GM18499 (cell line): ENCODE results near the gene PLXNA4.

Experiments used
- ATAC-seq: cut with Tn5 transposase; IDR thresholded peaks from one replicate; pipeline ENCODE4 v1.9.1; 2021; ENCODE audit warnings: moderate number of reproducible peaks; ENCODE audit not compliant: insufficient read depth, unreplicated experiment

The PLXNA4 gene

DNA sequence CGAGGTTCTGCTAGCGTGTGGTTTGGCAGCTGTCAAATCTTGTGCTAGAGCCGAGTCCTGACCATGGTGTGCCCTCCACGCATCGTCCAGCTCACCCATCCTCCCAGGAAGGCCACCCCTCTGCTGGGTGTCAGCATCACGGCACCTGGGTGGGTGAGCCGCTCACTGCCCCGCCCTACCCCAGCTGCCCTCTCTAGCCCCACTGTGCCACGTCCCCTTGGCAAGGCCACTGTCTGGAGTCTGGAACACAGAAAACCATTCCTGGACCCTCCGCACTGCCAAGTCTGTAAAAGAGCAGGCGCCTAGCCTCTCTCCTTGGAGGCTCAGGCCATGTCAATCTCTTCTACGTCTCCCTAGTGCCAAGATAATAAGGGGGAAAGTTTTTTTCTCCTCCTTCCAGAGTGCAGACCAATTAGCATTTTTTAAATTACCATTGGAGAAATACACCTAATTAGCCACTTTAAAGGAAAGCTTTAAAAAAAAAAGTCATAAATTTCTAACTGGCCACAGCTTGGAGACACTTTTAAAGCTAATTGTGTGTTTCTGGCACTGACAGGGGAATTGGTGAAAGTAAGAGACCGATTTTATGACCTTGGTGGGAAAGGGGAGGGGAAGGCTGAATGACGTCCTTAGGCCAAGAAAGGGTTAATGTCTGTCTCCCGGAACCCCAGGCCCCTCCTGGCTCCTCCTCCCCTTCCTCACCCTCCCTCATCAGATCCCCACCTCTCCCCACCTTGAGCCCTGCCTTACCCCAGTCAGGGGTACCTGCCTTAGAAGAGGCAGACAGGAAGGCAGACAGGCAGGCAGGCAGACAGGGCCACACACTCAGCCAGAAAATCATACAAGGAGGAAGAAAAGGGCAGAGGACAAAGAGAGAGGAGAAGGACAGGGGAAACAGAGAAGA, 151.2 kb downstream of the PLXNA4 start:
- no peak for ATAC-seq

DNA sequence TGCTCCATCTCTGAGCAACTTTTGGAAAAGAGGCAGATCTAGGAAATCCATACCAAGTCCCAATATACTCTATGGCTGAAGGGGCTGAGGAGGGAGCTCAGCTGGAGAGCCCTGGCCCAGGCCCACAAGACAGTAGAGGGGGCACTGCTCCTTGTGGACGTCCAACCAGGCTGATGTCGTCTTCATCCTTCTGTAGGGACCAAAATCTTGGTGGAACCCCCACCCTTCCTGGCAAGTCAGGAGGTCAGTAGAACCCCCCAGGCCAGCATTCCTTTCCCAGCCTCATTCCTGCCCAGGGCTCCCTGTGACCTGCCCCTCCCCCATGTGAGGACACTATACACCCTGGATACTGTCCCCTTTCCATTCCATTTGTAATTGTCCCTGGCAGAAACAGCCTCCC, 152.0 kb downstream of the PLXNA4 start:
- no peak for ATAC-seq

DNA sequence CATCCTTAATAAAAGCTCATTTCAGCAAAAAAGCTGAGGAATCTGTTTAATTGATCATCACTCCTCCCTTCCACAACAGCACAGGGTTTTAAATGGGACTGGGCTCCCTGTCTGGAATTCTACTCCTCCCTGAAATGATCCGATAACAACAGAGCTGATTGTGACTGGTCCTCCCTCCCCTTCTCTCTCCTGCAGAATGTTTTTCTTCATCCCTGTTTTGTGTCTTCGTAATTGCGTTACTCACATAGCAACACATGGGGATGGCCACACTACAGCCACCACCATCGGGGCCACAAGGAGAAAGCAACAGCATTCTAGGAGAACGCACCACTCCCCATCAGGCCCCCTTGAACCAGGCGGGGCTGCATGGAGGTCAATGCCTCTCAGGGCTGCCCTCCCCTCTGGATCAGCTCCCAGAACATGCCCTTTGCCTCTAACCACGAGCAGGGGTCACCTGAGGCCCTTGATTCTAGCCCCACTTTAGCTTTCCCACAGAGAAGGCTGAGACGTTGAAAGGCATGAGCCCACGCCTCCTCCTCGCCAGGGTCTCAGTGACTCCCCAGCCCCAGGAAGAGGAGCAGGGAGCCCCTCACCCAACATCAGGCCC, 152.6 kb downstream of the PLXNA4 start:
- no peak for ATAC-seq

DNA sequence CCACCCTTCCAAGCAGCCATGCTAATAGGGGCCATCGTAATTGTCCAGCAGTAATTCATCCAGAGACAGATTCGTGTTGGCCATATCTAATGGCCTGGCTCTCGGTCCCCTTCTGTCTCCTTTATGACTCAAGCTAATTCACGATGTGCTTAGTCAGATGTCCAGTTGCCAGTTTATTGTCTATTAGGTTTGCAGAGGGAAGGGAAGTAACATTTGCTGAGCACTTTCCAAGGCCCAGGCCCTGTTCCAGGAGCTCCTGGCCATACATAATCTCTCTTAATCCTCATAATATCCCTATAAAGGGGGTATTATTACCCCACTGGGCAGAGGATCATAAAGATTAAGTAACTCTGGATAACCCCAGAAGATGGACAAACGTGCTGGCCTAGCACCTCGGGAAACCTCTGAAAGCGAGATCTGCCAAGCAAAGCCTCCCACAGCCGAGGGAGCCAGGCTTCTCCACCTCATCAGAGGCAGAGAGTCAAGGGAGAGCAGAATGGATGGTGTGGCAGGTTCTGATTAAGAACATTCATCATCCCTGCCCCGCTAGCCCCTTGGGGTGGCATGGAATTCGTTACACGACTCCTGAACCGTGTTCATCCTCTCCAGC, 153.7 kb downstream of the PLXNA4 start:
- ATAC-seq, result no peak

DNA sequence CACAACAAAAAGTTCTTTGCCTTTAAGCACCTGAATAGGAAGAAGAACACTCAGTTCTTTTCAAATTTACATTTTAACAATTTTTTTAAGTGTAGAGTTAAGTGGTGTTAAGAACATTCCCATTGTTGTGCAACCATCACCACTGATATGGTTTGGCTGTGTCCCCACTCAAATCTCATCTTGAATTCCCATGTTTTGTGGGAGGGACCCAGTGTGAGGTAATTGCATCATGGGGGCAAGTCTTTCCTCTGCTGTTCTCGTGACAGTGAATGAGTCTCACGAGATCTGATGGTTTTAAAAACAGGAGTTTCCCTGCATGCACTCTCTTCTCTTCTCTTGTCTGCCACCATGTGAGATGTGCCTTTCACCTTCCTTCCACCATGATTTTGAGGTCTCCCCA, 155.7 kb downstream of the PLXNA4 start:
- ATAC-seq, result no peak

DNA sequence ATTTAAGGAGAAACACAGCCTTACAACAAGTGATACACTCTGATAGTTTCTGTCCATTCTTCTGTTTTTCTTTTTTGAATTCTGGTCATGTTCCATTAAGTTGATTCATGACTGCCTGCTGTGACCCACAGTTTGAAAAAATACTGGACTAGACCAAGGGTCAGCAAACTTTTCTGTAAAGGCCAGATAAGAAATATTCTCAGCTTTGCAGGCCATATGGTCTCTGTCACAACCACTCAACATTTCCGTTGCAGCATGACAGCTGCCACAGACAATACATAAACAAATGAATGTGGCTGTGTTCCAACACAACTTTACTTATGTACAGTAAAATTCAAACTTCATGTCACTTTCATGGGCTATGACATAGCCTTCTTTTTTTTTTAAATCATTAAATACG, 156.7 kb downstream of the PLXNA4 start:
- ATAC-seq, result no peak

DNA sequence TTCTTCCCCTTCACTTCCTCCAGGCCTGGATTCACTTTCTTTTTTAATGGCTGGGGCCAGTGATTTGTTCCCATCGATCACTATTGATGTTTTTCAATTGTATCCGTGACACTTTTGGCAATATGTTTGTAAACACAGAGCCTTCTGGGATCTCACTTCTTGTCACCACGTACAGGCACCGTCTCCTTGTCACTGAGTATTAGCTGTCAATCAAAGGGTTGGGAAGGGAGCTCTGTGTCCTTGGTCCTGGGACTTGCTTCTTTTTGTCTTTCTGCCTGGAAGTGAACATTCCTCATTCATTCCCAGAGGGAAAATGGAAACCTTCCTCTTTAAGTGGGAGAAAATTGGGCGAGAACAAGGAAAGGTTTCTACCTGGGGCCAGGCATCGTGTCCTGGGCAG, 157.4 kb downstream of the PLXNA4 start:
- no peak for ATAC-seq

DNA sequence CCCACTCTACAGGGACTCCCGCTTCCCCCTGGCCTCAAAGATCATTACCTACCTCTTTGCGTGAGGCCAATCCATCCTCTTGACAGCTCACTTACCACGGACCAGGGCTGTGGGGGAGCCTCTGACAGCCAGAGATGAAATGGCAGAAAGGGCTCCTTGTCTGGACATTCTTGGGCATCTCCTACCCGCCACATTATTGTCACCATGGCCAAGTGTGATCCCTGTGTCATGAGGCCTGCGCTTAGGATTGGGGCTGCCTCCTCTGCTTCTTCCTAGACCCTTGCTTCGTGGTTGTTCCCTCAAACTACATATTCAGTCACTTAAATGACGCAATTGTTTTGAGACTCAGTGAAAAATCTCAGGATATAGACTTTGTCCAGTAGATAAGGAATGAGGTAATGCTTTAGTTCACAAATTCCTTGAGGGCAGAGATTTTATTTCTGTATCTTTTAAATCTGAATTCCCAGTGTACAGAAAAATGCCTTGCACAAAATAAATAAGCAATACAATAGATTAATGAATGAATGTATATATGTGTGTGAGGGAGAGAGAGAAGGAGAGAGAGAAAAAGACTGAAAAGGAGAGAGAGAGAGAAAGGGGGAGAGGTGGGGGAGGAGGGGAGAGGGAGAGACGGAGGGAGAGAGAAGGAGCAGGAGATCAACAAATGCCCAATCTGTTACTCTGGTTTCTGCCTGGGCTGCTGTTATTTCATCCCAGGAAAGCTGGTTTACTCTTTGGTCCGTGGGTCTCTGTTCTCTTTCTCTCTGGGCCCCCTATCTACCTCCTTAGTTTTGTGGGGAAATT, 159.0 kb downstream of the PLXNA4 start:
- no peak for ATAC-seq

DNA sequence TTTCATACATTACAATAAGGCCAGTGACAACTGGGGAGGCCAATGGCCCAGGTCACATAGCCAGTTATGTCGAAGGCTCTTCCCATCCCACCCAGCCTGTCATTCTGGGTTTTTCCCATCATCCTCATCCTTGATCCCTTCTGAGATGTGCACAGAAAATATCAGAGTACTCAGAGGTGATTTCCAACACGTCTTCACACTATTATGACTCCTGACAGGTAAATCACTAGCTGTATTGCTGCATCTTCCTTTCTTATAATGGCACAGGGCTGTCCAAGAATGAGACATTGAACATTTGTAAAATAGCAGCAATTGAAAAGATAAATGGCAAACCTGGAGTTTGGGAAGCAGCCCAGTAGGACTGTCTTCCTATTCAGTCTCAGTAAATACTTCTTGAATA, 159.9 kb downstream of the PLXNA4 start:
- no peak for ATAC-seq

DNA sequence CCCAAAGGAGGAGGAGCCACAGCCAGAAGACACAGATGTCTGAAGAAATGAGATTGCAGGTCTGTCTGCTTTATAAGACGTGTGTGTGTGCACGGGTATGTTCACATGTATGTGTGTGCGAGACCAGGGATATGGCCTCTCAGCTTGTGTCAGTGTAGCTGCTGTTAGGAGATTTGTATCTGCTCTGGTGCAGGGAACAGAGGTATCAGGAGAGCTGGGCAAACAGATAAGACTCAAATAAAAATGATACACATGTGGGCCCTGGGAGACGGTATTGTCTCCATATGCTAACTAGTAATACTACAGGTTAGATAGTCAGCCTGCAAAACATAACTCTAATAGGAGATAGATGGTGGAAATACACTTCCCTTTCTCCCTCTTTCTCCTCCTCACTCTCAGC, 161.0 kb downstream of the PLXNA4 start:
- ATAC-seq, result no peak

DNA sequence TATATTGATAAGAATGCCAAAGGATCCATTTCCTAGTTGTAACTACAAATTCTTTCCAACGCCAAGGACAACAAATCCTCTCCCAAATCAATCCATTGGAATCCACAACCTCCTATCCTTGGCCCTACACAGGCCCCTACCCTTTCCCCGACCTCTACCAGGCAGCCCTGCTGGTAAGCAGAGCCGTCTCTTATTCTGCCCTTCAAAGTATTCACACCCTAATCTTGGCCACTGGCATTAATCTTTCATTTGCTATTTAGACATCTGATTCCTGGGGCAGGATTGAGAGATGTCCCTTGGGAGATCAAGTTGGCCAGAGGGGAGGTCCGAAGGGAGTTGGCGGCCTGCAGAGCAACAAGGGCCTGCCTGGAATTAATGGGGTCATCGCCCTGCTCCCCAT, 161.4 kb downstream of the PLXNA4 start:
- ATAC-seq, result no peak

DNA sequence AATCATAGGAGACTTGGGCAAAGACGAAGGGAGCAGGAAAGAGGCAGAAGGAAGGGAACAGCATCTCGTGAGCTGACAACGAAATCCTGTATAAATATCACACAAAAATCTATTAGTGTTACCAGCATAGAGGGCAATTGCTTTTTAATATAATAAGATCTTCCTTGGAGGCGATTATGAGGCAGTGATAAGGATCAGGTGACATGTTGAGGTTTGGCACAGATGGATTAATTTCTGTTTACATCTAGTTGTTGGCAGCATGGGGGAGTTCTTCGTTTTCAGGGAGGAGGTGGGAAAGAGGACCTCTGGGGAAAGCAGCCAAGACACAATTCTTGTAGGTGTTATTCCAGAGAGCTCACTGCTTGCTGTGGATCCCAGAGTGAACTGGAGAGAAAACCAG, 163.8 kb downstream of the PLXNA4 start:
- no peak for ATAC-seq

DNA sequence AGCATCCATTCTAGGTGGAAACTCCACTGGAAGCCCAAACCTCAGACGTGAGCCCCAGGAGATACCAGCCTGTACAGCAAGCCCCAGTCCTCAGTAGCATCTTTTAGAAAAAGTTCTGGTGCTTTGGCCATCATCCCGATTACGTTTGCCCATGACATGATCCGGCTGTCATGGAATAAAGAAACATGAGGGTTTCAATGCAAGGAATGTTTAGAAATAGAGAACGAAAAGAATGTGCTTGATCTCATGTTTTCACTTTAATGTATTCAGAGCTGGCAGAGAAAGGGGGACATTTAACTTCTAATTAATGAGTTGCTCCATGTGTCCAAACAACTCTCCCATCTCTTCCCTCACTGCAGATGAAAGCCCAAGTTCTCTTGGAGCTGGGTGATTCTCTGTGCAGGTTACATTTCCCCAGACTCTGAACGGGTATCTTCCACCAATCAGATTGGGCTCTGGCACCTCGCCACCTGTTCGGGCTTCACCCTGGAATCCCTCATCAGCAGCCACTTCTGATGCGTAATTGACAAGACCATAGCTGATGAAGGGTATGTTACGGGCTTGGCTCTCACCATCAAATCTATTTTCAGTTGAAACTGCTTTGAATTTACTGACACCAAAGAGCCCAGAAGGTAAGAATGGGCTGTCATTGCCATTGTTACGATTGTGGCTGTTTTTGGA, 165.3 kb downstream of the PLXNA4 start:
- no peak for ATAC-seq

DNA sequence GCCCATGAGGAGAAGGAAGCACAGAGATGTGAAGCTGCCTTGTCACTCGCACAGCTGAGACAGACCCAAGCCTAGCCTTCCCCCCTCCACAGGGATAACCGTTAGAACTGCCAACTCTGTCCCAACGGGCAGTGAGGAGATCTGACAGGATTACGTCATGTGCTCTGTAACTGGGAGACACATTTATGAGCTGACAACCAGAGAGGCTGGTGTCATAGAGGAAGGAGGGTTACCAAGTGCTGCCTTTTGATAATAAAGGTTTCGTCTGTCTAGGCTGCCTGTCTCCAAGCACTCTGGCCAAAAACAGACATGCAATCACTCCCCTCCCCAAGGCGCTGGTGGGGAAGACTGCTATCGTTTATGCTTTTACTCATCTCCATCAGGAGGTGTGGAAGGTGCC, 165.9 kb downstream of the PLXNA4 start:
- ATAC-seq, result no peak

DNA sequence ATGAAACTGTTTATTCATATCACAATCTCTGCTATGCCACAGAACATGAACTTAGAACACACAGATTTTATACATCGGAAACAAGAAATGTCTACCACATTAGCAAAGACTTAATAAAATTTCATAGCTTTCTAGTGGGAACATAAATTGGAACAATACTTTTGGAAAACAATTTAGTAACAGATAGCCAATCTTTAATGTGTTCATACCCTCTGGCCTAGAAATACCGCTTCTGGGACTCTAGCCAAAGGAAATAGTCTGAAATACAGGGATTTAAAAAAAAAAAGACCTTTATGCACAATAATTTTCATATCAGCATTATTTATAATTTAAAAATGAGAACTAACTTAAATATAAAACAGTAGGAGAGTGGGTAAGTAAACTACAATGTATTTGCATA, 168.5 kb downstream of the PLXNA4 start:
- no peak for ATAC-seq

DNA sequence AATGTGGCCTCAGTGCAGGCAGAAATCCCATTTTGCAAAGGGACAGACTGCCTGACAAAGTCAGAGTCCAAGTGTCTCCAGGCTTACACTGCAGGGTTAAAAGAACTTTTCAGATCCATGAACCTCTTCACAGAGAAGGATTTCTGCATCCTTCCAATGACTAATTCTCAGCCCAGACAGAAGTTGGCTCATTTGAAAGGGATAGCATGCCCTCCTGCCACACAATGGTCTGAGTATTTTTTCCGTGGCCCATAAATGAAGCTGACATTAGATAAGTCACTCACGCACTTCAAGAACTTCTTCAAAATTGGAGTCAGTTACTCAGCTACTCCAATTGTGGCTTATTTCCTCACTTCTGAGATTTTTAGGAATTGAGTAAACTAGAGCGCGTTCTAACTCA, 170.2 kb downstream of the PLXNA4 start:
- no peak for ATAC-seq

DNA sequence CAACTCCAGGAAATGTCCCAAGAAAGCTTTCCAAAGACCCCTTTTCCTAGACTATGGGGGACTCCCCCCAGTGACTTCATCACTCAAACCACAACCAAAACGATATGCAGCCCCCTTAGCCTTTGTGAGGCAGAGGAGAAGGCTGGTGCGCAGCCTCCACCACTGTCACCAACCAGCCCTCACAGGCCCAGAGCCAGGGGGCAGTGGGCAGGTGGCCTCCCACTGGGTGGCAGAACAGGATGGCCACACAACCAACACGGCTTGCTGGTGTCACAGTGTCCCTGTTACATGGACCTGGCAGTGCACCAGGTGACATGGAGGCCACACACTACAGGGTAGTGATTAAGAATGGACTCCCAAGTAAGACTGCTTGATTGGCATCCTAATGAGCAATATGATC, 172.0 kb downstream of the PLXNA4 start:
- ATAC-seq, result no peak

DNA sequence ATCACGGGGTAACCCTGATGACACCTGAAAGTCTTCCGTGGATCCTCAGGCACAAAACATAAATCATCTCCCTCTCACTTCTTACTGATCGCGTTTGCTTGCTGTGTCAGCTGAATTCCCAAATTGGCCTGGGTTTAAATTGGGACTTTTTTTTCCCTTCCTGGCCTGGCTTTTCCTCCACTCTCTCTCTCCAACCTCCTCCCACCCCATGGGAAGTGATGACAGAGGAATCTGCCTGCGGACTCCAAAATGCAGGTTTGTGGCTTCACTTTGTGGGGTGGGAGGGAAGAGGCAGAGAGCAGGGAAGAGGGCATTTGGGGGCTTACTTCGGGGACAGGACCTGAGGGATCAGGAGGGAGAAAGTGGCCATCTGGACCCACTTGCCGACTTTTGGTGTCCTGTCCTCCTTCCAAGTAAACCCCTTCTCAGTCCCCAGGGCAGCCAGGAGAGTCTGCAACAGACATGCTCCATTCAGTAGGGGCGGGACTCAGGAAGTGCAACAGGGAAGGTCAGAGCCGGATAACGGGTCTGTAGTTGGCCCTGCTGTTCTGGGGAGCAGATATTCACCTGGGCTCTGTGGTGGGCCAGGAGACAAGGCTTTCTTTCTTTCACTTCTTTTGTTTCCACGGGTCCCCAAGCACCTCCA, 172.7 kb downstream of the PLXNA4 start:
- no peak for ATAC-seq

DNA sequence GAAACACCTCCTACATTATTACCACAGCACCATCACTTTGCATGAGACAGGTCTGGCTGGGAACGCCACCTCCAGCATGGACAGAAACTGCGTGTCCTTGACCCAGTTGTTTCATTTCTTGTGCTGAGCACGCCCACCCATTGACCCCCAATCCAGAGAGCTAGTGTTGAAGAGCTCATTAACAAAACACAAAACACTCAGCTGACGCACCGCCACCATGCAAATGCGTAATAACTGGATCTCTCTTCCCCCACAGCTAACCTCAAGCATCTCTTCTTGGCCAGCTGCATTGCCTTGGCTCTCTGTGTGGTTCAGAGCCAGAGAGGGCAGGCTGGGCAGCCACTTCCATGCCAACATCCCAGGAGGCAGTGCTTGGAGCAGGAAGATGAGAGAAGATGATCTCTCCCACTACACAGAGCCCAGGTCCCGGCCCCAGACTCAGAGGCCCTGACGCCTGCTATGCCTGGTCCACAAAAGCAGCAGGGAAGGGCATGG, 173.5 kb downstream of the PLXNA4 start:
- no peak for ATAC-seq

DNA sequence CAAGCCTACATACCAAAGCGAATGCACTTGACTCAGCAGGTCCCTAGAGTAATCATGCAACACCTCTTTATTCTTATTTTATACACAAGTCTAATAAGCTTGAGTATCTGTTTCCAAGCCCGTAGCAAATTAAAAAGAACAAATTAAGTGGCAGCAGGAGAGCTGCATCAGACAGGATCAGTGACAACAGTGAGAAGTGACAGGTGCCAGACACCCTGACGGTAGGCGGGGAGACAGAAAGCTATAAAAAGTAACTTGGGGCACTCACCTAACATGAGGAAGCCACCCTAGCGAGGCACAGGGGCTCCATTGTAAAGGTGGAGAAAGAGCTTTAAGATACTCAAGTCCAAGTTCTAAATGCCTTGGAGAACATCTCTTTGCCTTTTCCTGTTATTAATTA, 174.2 kb downstream of the PLXNA4 start:
- no peak for ATAC-seq
